ENCODE measurements around the gene CDH23. TPM values are rescaled to one million over a fixed set of nuclear protein-coding genes. Genes with fewer than 3 reads are reported as not detected.

The CDH23 gene
- polyA plus RNA-seq, 1 experiment = 0.01 TPM

GRCh38 chr10:71833451-71834342 lies 437.0 kb downstream of the CDH23 start:
- no peak for TF ChIP-seq CTCF (IDR thresholded peaks at IDR 0.05; ENCODE audit: low read depth, low read length)
- CTCF ChIA-PET = interaction anchor here (0.8 to 1.3 kb wide), 2 partner anchors 63 to 215 kb away, joined by 3 to 5 read pairs; no protein-coding TSS in a partner anchor

DNA sequence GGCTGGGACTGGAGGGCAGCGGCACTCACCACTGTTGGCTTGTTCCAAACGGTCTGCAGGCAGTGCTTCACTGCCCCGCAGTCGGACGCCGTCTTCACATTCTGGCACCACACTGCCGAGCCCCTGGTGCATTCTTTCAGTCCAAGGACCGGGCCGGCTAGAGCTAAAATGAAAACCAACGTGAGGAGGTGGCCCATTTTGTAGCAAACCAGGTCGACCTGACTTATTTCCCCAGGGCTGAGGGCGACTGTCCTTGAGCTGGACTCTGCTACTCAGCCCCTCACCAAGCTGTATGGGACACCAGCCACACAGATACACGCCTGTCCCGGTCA lies 437.6 kb downstream of the CDH23 start:
- H3K27ac ChIP-seq (ENCODE audit: low read depth, low read length) = no peak overlapping the region
- CTCF ChIA-PET = interaction anchor here (1.3 kb wide), 1 partner anchor 63 kb away, joined by 5 read pairs; no protein-coding TSS in a partner anchor
- POLR2A ChIA-PET = no interaction called here
- H3K27me3 ChIP-seq (ENCODE audit: control insufficient read depth, insufficient read depth, low read length) = no peaks in the 10 kb centered on the region
- no peak for TF ChIP-seq CTCF (IDR thresholded peaks at IDR 0.05; ENCODE audit: low read depth, low read length)
- no peak for DNase-seq (ENCODE audit: low read depth, low spot score)
- H3K9me3 ChIP-seq (ENCODE audit: control insufficient read depth, insufficient read depth, low read length) = no peaks in the 10 kb centered on the region
- H3K4me3 ChIP-seq (ENCODE audit: low read depth, low read length) = no peak overlapping the region

More at GRCh38 chr10:71833451-71834342, 437.0 kb downstream of the CDH23 start:
- no peak for DNase-seq (ENCODE audit: low read depth, low spot score)
- H3K27me3 ChIP-seq (ENCODE audit: control insufficient read depth, insufficient read depth, low read length) = no peaks in the 10 kb centered on the region
- H3K4me3 ChIP-seq (ENCODE audit: low read depth, low read length) = no peak overlapping the region
- POLR2A ChIA-PET = interaction anchor here (0.6 kb wide), 1 partner anchor 28 kb away, joined by 4 read pairs; no protein-coding TSS in a partner anchor
- H3K9me3 ChIP-seq (ENCODE audit: control insufficient read depth, insufficient read depth, low read length) = no peaks in the 10 kb centered on the region
- no peak overlapping the region for H3K27ac ChIP-seq (ENCODE audit: low read depth, low read length)

DNA sequence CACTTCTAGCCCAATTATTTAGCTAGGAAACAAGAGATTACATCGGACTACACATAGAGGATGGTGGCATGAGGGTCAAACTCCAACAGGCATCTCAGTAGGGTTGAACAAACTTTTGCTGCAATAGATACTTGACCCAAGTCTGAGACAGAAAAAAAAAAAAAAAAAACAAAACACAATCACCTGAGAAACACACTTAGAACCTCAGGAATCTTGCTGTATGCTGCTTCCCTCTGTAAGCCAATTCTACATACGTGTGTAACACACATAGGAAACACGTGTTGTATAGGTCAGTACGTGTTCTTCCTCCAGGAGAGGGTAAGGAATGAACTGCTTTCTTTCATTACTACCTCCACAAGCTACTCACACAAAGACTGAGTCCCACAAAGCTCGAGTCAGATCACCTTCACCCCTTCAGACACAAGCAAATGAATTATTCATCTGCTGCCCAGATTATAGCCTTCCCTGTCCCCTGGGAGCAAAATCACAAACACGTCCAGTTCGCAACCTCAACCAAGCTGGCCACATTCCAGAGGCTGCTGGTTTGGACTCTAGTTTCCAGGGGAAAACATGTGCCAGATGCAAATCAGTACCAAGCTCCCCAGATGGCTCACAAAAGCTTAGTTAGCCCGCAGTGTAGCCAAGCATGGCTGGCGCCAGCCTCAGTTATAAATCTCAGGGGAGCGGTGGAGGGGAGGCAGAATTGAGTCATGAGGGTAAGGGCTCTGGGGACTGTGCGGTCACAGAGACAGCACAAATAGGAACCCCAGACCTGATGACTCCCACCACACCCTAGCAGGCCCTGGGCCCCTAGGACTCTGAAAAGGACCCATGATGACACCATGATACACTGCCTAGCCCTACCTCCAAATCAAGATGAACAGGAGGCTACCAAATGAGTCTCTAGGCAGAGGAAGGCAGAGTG lies 439.2 kb downstream of the CDH23 start:
- Histone ChIP-seq H3K9me3 (ENCODE audit: control insufficient read depth, insufficient read depth, low read length) (no peaks in the 10 kb centered on the region), H3K4me3 (ENCODE audit: low read depth, low read length) (no peak overlapping the region), H3K27ac (ENCODE audit: low read depth, low read length) (no peak overlapping the region), H3K27me3 (ENCODE audit: control insufficient read depth, insufficient read depth, low read length) (no peaks in the 10 kb centered on the region)
- ChIA-PET POLR2A (interaction anchor here (1.2 kb wide), 1 partner anchor 36 kb away, joined by 6 read pairs; no protein-coding TSS in a partner anchor), CTCF (interaction anchor here (0.7 to 5.0 kb wide), 4 partner anchors 60 to 213 kb away, joined by 3 to 21 read pairs (median 6); no protein-coding TSS in a partner anchor)
- no peak for TF ChIP-seq CTCF (IDR thresholded peaks at IDR 0.05; ENCODE audit: low read depth, low read length)
- no peak for DNase-seq (ENCODE audit: low read depth, low spot score)

DNA sequence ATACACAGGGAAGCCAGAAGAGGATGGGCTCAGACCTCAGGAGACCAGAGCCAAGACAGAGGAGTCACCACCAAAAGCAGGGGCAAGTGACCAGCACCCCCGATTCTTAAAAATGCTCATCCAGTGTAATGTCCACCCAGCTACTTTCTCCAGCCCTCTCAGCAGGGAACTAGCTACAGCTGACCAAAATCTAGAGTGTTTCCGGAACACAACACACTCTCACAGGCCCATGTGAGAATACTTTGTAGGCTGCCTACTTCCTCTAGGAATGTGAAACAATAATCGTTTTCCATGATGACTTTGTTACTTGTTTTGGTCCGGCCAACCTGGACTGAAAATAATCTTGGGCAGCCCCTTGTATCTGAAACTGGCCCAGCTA lies 439.9 kb downstream of the CDH23 start:
- H3K4me3 ChIP-seq (ENCODE audit: low read depth, low read length) = no peak overlapping the region
- TF ChIP-seq CTCF (IDR thresholded peaks at IDR 0.05; ENCODE audit: low read depth, low read length) = no peak
- H3K27ac ChIP-seq (ENCODE audit: low read depth, low read length) = no peak overlapping the region
- CTCF ChIA-PET = interaction anchor here (1.5 to 5.0 kb wide), 2 partner anchors 60 to 212 kb away, joined by 5 to 21 read pairs; no protein-coding TSS in a partner anchor
- H3K27me3 ChIP-seq (ENCODE audit: control insufficient read depth, insufficient read depth, low read length) = no peaks in the 10 kb centered on the region
- no peaks in the 10 kb centered on the region for H3K9me3 ChIP-seq (ENCODE audit: control insufficient read depth, insufficient read depth, low read length)
- DNase-seq (ENCODE audit: low read depth, low spot score) = no peak
- POLR2A ChIA-PET = interaction anchor here (1.2 kb wide), 1 partner anchor 35 kb away, joined by 6 read pairs; no protein-coding TSS in a partner anchor
